ENCODE results near the gene SELL.
"Not testable (repeated sequence)": the region's sequence is repeated elsewhere in the genome, so short reads cannot be mapped to it uniquely, and the experiment has no call there.

The SELL gene

GRCh38 chr1:169662680-169663079 is 48.7 kb downstream of the SELL start:
- not testable (repeated sequence) for DNase-seq

GRCh38 chr1:169661066-169661465 is 50.4 kb downstream of the SELL start:
- not testable (repeated sequence) for DNase-seq

- DNase-seq, result not testable (repeated sequence)
These were observed 52.6 kb downstream of the SELL start for GRCh38 chr1:169658777-169659176.

GRCh38 chr1:169653873-169654272 is 57.5 kb downstream of the SELL start:
- DNase-seq, result no peak

GRCh38 chr1:169651035-169651434 is 60.4 kb downstream of the SELL start:
- DNase-seq, result no peak

- no peak for DNase-seq
These were observed 60.9 kb downstream of the SELL start for GRCh38 chr1:169650551-169650950.

- no peak for DNase-seq
These were observed 62.7 kb downstream of the SELL start for GRCh38 chr1:169648709-169649108.

- no peak for DNase-seq
These were observed 63.2 kb downstream of the SELL start for GRCh38 chr1:169648187-169648586.

- DNase-seq, result no peak
These were observed 63.9 kb downstream of the SELL start for GRCh38 chr1:169647512-169647911.

- no peak for DNase-seq
These were observed 67.1 kb downstream of the SELL start for GRCh38 chr1:169644297-169644696.
